ENCODE data around the gene IRF4. TPM values are rescaled to one million over a fixed set of nuclear protein-coding genes. Genes with fewer than 3 reads are reported as not detected.

Gene IRF4
- total and polyA plus RNA-seq, 2 donors (not counting 1 experiment from before 2014, with no cell fraction given), result 75.7 to 142 TPM

DNA sequence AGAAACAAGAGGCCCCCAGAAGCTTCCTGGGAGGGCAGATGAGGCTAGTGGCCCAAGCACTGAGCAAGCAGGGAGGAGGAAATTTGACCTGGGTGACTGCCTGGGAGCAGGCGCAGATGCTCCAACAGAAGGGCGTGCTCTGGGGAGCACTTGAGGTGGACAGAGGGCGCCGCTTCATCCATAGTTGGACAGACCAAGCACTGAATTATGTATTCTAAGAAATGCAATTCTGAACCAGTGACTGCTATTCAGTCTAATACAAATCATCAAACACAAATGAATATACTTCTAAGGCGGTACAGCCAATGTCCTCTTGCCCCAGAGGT is 28.7 kb upstream of the IRF4 start:
- Mint-ChIP-seq H3K4me3 (no peak overlapping the region), H3K27ac (no peak overlapping the region), H3K9me3 (ENCODE audit: insufficient read depth) (no peaks in the 10 kb centered on the region), H3K4me1 (peaks cover 74% of the 10 kb centered on the region), H3K27me3 (peaks cover 7% of the 10 kb centered on the region)
- H2AFZ ChIP-seq (ENCODE audit: insufficient read depth, low read depth, low read length, poor library complexity, severe bottlenecking), result no peak overlapping the region
- no peak overlapping the region for H3K4me3 ChIP-seq (ENCODE audit: control extremely low read depth in 1 of 5, extremely low read depth in 1 of 5, insufficient read depth in 1 of 5, low read depth in 2 of 5, low read length in 4 of 5)
- intact Hi-C loops (cut with micrococcal nuclease), result no loop called here
- ChIA-PET POLR2A (no interaction called here), CTCF (interaction anchor here (2.0 kb wide), 1 partner anchor 14 kb away, joined by 4 read pairs; no protein-coding TSS in a partner anchor)
- H3K4me2 ChIP-seq (replicated peaks; ENCODE audit: low read depth, low read length, poor library complexity, severe bottlenecking), result no peak overlapping the region
- H3K79me2 ChIP-seq (ENCODE audit: control insufficient read depth, insufficient read depth, low read length), result no peaks in the 10 kb centered on the region
- H4K20me1 ChIP-seq (ENCODE audit: control insufficient read depth, insufficient read depth, low read length, poor library complexity, severe bottlenecking), result no peaks in the 10 kb centered on the region
- no peak overlapping the region for H3K27ac ChIP-seq (ENCODE audit: low read length in 2 of 2)
- no peak for DNase-seq
- WGBS (ENCODE audit: insufficient coverage), result 75% methylated on average over 5 of the region's 5 CpGs
- H3K4me1 ChIP-seq (ENCODE audit: control insufficient read depth in 2 of 2, insufficient read depth in 2 of 2, low read length in 2 of 2), result peaks cover 39 to 62% of the 10 kb centered on the region in 2 donors
- H3K27me3 ChIP-seq (replicated peaks in 1 of 4; ENCODE audit: control extremely low read depth in 1 of 4, control insufficient read depth in 3 of 4, insufficient read depth in 4 of 4, low read length in 3 of 4), result no peaks in the 10 kb centered on the region
- H3K9me3 ChIP-seq (ENCODE audit: control extremely low read depth in 1 of 3, control insufficient read depth in 2 of 3, insufficient read depth in 1 of 3, low read length in 2 of 3), result peaks cover 0 to 24% (median 0%) of the 10 kb centered on the region in 3 donors
- TF ChIP-seq EZH2 (IDR thresholded peaks at IDR 0.05; ENCODE audit: borderline replicate concordance, insufficient read depth, low read depth, low read length, poor library complexity, severe bottlenecking), result no peak
- TF ChIP-seq, protein P1, sequence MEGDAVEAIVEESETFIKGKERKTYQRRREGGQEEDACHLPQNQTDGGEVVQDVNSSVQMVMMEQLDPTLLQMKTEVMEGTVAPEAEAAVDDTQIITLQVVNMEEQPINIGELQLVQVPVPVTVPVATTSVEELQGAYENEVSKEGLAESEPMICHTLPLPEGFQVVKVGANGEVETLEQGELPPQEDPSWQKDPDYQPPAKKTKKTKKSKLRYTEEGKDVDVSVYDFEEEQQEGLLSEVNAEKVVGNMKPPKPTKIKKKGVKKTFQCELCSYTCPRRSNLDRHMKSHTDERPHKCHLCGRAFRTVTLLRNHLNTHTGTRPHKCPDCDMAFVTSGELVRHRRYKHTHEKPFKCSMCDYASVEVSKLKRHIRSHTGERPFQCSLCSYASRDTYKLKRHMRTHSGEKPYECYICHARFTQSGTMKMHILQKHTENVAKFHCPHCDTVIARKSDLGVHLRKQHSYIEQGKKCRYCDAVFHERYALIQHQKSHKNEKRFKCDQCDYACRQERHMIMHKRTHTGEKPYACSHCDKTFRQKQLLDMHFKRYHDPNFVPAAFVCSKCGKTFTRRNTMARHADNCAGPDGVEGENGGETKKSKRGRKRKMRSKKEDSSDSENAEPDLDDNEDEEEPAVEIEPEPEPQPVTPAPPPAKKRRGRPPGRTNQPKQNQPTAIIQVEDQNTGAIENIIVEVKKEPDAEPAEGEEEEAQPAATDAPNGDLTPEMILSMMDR (IDR thresholded peaks at IDR 0.05), result no peak
- H3K9ac ChIP-seq (ENCODE audit: low read length), result no peak overlapping the region
- ATAC-seq (ENCODE audit: low read depth), result no peak
- H3K36me3 ChIP-seq (replicated peaks in 1 of 2; ENCODE audit: control extremely low read depth in 1 of 2, control insufficient read depth in 1 of 2, extremely low read depth in 1 of 2, insufficient read depth in 2 of 2, low read length in 1 of 2), result no peaks in the 10 kb centered on the region

DNA sequence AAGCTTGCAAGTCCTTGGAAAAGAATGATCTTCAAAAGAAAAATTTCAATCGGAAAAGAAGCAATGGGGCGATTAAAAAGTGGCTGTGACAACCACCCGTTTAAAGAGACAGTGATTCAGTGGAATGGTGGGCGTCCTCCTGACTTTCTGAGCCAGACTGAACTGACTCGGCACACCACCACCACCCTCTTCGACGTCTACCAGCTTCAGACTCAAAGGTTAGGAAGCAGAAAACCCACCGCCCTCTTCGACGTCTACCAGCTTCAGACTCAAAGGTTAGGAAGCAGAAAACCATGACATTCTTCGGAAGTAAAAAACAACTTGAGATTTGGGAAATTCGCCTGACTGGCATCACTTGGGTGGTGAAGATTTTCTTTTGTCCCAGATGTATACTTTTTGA is 28.3 kb upstream of the IRF4 start:
- H4K20me1 ChIP-seq (ENCODE audit: control insufficient read depth, insufficient read depth, low read length, poor library complexity, severe bottlenecking), result no peaks in the 10 kb centered on the region
- peaks cover 35 to 58% of the 10 kb centered on the region in 2 donors for H3K4me1 ChIP-seq (ENCODE audit: control insufficient read depth in 2 of 2, insufficient read depth in 2 of 2, low read length in 2 of 2)
- Mint-ChIP-seq H3K4me3 (no peak overlapping the region), H3K9me3 (ENCODE audit: insufficient read depth) (no peaks in the 10 kb centered on the region), H3K4me1 (peaks cover 70% of the 10 kb centered on the region), H3K27me3 (peaks cover 7% of the 10 kb centered on the region), H3K27ac (no peak overlapping the region)
- POLR2A ChIA-PET, result no interaction called here
- ATAC-seq (ENCODE audit: low read depth) (no peak), DNase-seq (no peak)
- no peak overlapping the region for H3K4me3 ChIP-seq (ENCODE audit: control extremely low read depth in 1 of 5, extremely low read depth in 1 of 5, insufficient read depth in 1 of 5, low read depth in 2 of 5, low read length in 4 of 5)
- H3K79me2 ChIP-seq (ENCODE audit: control insufficient read depth, insufficient read depth, low read length), result no peaks in the 10 kb centered on the region
- no peak overlapping the region for H3K27ac ChIP-seq (ENCODE audit: low read length in 2 of 2)
- H2AFZ ChIP-seq (ENCODE audit: insufficient read depth, low read depth, low read length, poor library complexity, severe bottlenecking), result no peak overlapping the region
- no peak overlapping the region for H3K9ac ChIP-seq (ENCODE audit: low read length)
- CTCF ChIA-PET, result interaction anchor here (1.3 to 2.0 kb wide), 2 partner anchors 14 to 51 kb away, joined by 4 read pairs; no protein-coding TSS in a partner anchor
- H3K4me2 ChIP-seq (replicated peaks; ENCODE audit: low read depth, low read length, poor library complexity, severe bottlenecking), result no peak overlapping the region
- H3K36me3 ChIP-seq (replicated peaks in 1 of 2; ENCODE audit: control extremely low read depth in 1 of 2, control insufficient read depth in 1 of 2, extremely low read depth in 1 of 2, insufficient read depth in 2 of 2, low read length in 1 of 2), result no peaks in the 10 kb centered on the region
- 93% methylated on average over 12 of the region's 12 CpGs for WGBS (ENCODE audit: insufficient coverage)
- intact Hi-C loops (cut with micrococcal nuclease), result no loop called here
- H3K27me3 ChIP-seq (replicated peaks in 1 of 4; ENCODE audit: control extremely low read depth in 1 of 4, control insufficient read depth in 3 of 4, insufficient read depth in 4 of 4, low read length in 3 of 4), result no peaks in the 10 kb centered on the region
- TF ChIP-seq, protein P1 (IDR thresholded peaks at IDR 0.05), result no peak
- peaks cover 0 to 20% (median 0%) of the 10 kb centered on the region in 3 donors for H3K9me3 ChIP-seq (ENCODE audit: control extremely low read depth in 1 of 3, control insufficient read depth in 2 of 3, insufficient read depth in 1 of 3, low read length in 2 of 3)

Data from B cell (primary cell).